GM23338 (cell line): ENCODE data around the gene MCC. TPM values are rescaled to one million over a fixed set of nuclear protein-coding genes. Genes with fewer than 3 reads are reported as not detected.

Experiments used
- ATAC-seq: fragments of 200-7000 bp; cut with Tn5 transposase; 3 replicates; pipeline ENCODE4 v1.9.1; 2020
- DNase-seq: peaks from one replicate; pipeline ENCODE4 v3.0.0-alpha.2; 2015; ENCODE audit warnings: low spot score
- H2AFZ ChIP-seq: fragments of 200-600 bp; sonication (generic); 2 replicates; pipeline ENCODE4 v1.8.0; 2016; ENCODE audit warnings: antibody characterized with exemption, mild to moderate bottlenecking, moderate library complexity
- H3F3A ChIP-seq: fragments of 200-600 bp; sonication (generic); replicated peaks from 2 replicates; pipeline ENCODE4 v1.8.0; 2017; ENCODE audit warnings: antibody characterized with exemption, mixed run types, low read depth
- H3K27ac ChIP-seq: fragments of 200-600 bp; sonication (generic); 2 replicates; pipeline ENCODE4 v1.6.1; 2016; ENCODE audit warnings: low read depth
- H3K27me3 ChIP-seq: fragments of 200-600 bp; sonication (generic); 2 replicates; pipeline ENCODE4 v1.8.0; 2016; ENCODE audit warnings: mild to moderate bottlenecking, mixed run types, moderate library complexity; ENCODE audit not compliant: insufficient read depth
- H3K36me3 ChIP-seq: fragments of 200-600 bp; sonication (generic); 2 replicates; pipeline ENCODE4 v1.8.0; 2016; ENCODE audit warnings: mild to moderate bottlenecking; ENCODE audit not compliant: insufficient read depth
- H3K4me1 ChIP-seq: fragments of 200-600 bp; sonication (generic); 2 replicates; pipeline ENCODE4 v1.8.0; 2016; ENCODE audit warnings: mild to moderate bottlenecking, moderate library complexity; ENCODE audit not compliant: insufficient read depth
- H3K4me2 ChIP-seq: fragments of 200-600 bp; sonication (generic); 2 replicates; pipeline ENCODE4 v1.7.1; 2017; ENCODE audit warnings: mixed run types
- H3K4me3 ChIP-seq: fragments of 200-600 bp; sonication (generic); 2 replicates; pipeline ENCODE4 v1.6.1; 2016; ENCODE audit warnings: mixed run types
- H3K79me2 ChIP-seq: fragments of 200-600 bp; sonication (generic); replicated peaks from 2 replicates; pipeline ENCODE4 v1.8.0; 2017; ENCODE audit warnings: mild to moderate bottlenecking; ENCODE audit not compliant: insufficient read depth
- H3K9me2 ChIP-seq: fragments of 200-600 bp; sonication (generic); 2 replicates; pipeline ENCODE4 v1.8.0; 2017; ENCODE audit not compliant: insufficient read depth
- H4K20me1 ChIP-seq: fragments of 200-600 bp; sonication (generic); replicated peaks from 2 replicates; pipeline ENCODE4 v1.8.0; 2017; ENCODE audit warnings: mild to moderate bottlenecking; ENCODE audit not compliant: insufficient read depth
- H3K27ac Mint-ChIP-seq: 2 replicates; pipeline ENCODE4 v1.8.0; 2020; ENCODE audit warnings: inconsistent platforms, mild to moderate bottlenecking, moderate library complexity, mixed read lengths
- H3K27me3 Mint-ChIP-seq: 3 replicates; pipeline ENCODE4 v1.8.0; 2022; ENCODE audit warnings: low read depth, mild to moderate bottlenecking, moderate library complexity, mixed read lengths, inconsistent platforms; ENCODE audit not compliant: insufficient read depth, poor library complexity
- H3K36me3 Mint-ChIP-seq: 3 replicates; pipeline ENCODE4 v1.8.0; 2021; ENCODE audit warnings: low read depth, mild to moderate bottlenecking, inconsistent platforms, moderate library complexity, mixed read lengths
- H3K4me1 Mint-ChIP-seq: 3 replicates; pipeline ENCODE4 v1.8.0; 2020; ENCODE audit warnings: mild to moderate bottlenecking, inconsistent platforms, mixed read lengths
- H3K4me3 Mint-ChIP-seq: 3 replicates; pipeline ENCODE4 v1.8.0; 2021; ENCODE audit warnings: moderate library complexity, mild to moderate bottlenecking, inconsistent platforms, mixed read lengths
- H3K9me3 Mint-ChIP-seq: 3 replicates; pipeline ENCODE4 v1.8.0; 2020; ENCODE audit warnings: moderate library complexity, mild to moderate bottlenecking, inconsistent platforms, mixed read lengths
- CREB1 ChIP-seq: fragments of 250-450 bp; sonication (Bioruptor Pico); IDR thresholded peaks from 2 replicates; pipeline ENCODE4 v1.5.0; 2020; ENCODE audit warnings: low read depth, mild to moderate bottlenecking, moderate library complexity
- EZH2phosphoT487 ChIP-seq: fragments of 200-600 bp; sonication (generic); IDR thresholded peaks from one replicate; pipeline ENCODE4 v1.8.1; 2018; ENCODE audit warnings: antibody characterized with exemption; ENCODE audit not compliant: unreplicated experiment
- JUNB ChIP-seq: IDR thresholded peaks from one replicate; pipeline ENCODE4 v1.6.1; 2016; ENCODE audit warnings: antibody characterized with exemption; ENCODE audit not compliant: unreplicated experiment
- NANOG ChIP-seq: IDR thresholded peaks from 2 replicates; pipeline ENCODE4 v1.6.1; 2016; ENCODE audit warnings: antibody characterized with exemption, borderline replicate concordance
- POLR2AphosphoS5 ChIP-seq: IDR thresholded peaks from 2 replicates; pipeline ENCODE4 v1.6.1; 2016; ENCODE audit warnings: antibody characterized with exemption, low read depth
- STAT1 ChIP-seq: IDR thresholded peaks from one replicate; pipeline ENCODE4 v1.6.1; 2016; ENCODE audit warnings: antibody characterized with exemption; ENCODE audit not compliant: unreplicated experiment
- ZNF114 ChIP-seq: fragments of 250-450 bp; sonication (Bioruptor Pico); IDR thresholded peaks from 2 replicates; pipeline ENCODE4 v1.5.0; 2020; ENCODE audit warnings: mild to moderate bottlenecking, moderate library complexity
- ZNF331 ChIP-seq: fragments of 250-450 bp; sonication (Bioruptor Pico); IDR thresholded peaks from 2 replicates; pipeline ENCODE4 v1.5.0; 2020; ENCODE audit warnings: low read depth, mild to moderate bottlenecking, moderate library complexity
- polyA plus RNA-seq: library from polyadenylated mRNA; unstranded; fragments of >200 nt; fragmentation: Nextera tagmentation; extraction: Ambion mirVana; gene quantifications from 2 replicates; pipeline ENCODE4 v1.2.1, GENCODE V29; 2016
- total RNA-seq: library from RNA; depleted of rRNA; stranded (reverse); fragments of >200 nt; shearing (Covaris generic); gene quantifications from 2 replicates; pipeline ENCODE4 v1.2.3, GENCODE V29; 2014
- TF ChIP-seq, protein P1 (sequence below): IDR thresholded peaks from 2 replicates; pipeline ENCODE4 v1.6.1; 2016; ENCODE audit warnings: antibody characterized with exemption
- TF ChIP-seq, protein P2 (sequence below): IDR thresholded peaks from one replicate; pipeline ENCODE4 v1.6.1; 2018; ENCODE audit warnings: antibody characterized with exemption; ENCODE audit not compliant: unreplicated experiment

The MCC gene
- total and polyA plus RNA-seq, 2 experiments from 2014 or later = 3.8 to 10.1 TPM

DNA sequence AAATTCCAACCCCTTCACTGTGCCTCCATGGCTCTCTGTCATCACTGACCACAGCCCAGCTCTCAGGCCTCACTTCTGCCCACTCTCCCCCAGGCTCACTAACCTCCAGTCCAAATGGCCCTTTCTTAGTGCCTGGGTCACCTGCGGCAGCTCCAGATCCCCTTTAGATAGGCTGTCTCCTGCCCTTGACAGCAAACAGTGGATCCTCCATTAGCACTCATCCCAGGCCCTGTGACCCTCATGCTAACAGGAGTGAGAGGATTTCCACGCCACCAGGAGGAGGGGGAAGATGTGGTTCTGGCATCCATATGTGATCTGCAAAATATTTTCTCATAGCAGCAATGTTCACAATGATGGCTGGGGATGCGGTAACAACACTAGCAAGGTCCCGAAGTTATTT lies 372.3 kb downstream of the MCC start:
- H3K4me1 Mint-ChIP-seq = no peaks in the 10 kb centered on the region; the same call in 2 of the 3 replicates

DNA sequence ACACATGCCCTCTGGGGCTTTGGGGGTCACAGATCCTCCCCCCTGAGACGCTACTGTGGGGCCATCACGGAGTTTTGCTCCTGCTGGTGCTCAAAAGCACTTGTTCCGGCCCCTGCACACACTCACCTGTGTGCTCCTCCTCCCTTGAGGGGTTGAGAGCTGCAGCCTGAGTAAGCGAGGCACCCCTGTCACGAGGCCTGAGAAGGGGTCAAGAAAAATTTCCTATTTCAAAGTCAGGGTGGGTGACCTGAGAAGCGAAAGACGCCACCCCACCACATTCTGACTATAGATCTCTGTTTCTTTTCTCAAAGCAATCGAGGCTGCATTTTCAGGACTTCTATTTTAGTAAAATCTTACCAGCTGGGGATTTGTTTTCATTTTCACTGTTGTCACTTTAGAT lies 373.2 kb downstream of the MCC start:
- Mint-ChIP-seq H3K4me3 (no peak overlapping the region), H3K27me3 (peaks cover 2% of the 10 kb centered on the region), H3K36me3 (peaks cover 21% of the 10 kb centered on the region), H3K9me3 (peaks cover 16% of the 10 kb centered on the region; the same call in 2 of the 3 replicates), H3K4me1 (no peaks in the 10 kb centered on the region; the same call in 2 of the 3 replicates), H3K27ac (no peak overlapping the region)
- no peaks in the 10 kb centered on the region for H3K27me3 ChIP-seq
- H3K4me1 ChIP-seq = no peaks in the 10 kb centered on the region
- no peak overlapping the region for H3K4me2 ChIP-seq
- no peak for TF ChIP-seq ZNF114 (CRISPR knock-in tag)
- TF ChIP-seq, protein P1, sequence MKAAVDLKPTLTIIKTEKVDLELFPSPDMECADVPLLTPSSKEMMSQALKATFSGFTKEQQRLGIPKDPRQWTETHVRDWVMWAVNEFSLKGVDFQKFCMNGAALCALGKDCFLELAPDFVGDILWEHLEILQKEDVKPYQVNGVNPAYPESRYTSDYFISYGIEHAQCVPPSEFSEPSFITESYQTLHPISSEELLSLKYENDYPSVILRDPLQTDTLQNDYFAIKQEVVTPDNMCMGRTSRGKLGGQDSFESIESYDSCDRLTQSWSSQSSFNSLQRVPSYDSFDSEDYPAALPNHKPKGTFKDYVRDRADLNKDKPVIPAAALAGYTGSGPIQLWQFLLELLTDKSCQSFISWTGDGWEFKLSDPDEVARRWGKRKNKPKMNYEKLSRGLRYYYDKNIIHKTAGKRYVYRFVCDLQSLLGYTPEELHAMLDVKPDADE = no peak
- H2AFZ ChIP-seq = no peak overlapping the region
- no peaks in the 10 kb centered on the region for H3K9me2 ChIP-seq
- H3K36me3 ChIP-seq = no peaks in the 10 kb centered on the region
- no peak for DNase-seq
- no peak for ATAC-seq
- H3F3A ChIP-seq = no peaks in the 10 kb centered on the region
- H3K79me2 ChIP-seq = no peaks in the 10 kb centered on the region
- no peaks in the 10 kb centered on the region for H4K20me1 ChIP-seq
- no peak overlapping the region for H3K4me3 ChIP-seq
- no peak overlapping the region for H3K27ac ChIP-seq

More for the DNA sequence above, 372.3 kb downstream of the MCC start:
- H4K20me1 ChIP-seq = no peaks in the 10 kb centered on the region
- peaks cover 16% of the 10 kb centered on the region; the same call in 2 of the 3 replicates for H3K9me3 Mint-ChIP-seq
- no peaks in the 10 kb centered on the region for H3K9me2 ChIP-seq
- H3K27ac ChIP-seq = no peak overlapping the region
- TF ChIP-seq STAT1 (no peak), POLR2AphosphoS5 (no peak)
- TF ChIP-seq, protein P2, sequence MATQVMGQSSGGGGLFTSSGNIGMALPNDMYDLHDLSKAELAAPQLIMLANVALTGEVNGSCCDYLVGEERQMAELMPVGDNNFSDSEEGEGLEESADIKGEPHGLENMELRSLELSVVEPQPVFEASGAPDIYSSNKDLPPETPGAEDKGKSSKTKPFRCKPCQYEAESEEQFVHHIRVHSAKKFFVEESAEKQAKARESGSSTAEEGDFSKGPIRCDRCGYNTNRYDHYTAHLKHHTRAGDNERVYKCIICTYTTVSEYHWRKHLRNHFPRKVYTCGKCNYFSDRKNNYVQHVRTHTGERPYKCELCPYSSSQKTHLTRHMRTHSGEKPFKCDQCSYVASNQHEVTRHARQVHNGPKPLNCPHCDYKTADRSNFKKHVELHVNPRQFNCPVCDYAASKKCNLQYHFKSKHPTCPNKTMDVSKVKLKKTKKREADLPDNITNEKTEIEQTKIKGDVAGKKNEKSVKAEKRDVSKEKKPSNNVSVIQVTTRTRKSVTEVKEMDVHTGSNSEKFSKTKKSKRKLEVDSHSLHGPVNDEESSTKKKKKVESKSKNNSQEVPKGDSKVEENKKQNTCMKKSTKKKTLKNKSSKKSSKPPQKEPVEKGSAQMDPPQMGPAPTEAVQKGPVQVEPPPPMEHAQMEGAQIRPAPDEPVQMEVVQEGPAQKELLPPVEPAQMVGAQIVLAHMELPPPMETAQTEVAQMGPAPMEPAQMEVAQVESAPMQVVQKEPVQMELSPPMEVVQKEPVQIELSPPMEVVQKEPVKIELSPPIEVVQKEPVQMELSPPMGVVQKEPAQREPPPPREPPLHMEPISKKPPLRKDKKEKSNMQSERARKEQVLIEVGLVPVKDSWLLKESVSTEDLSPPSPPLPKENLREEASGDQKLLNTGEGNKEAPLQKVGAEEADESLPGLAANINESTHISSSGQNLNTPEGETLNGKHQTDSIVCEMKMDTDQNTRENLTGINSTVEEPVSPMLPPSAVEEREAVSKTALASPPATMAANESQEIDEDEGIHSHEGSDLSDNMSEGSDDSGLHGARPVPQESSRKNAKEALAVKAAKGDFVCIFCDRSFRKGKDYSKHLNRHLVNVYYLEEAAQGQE = no peak
- no peak for DNase-seq
- H3K27me3 ChIP-seq = no peaks in the 10 kb centered on the region
- ATAC-seq = no peak
- H3K36me3 Mint-ChIP-seq = peaks cover 21% of the 10 kb centered on the region
- no peak overlapping the region for H2AFZ ChIP-seq
- H3K4me2 ChIP-seq = no peak overlapping the region
- H3K4me3 ChIP-seq = no peak overlapping the region
- H3K4me3 Mint-ChIP-seq = no peak overlapping the region
- H3K27me3 Mint-ChIP-seq = peaks cover 2% of the 10 kb centered on the region
- H3F3A ChIP-seq = no peaks in the 10 kb centered on the region
- no peaks in the 10 kb centered on the region for H3K36me3 ChIP-seq
- H3K27ac Mint-ChIP-seq = no peak overlapping the region
- H3K4me1 ChIP-seq = no peaks in the 10 kb centered on the region
- H3K79me2 ChIP-seq = no peaks in the 10 kb centered on the region

DNA sequence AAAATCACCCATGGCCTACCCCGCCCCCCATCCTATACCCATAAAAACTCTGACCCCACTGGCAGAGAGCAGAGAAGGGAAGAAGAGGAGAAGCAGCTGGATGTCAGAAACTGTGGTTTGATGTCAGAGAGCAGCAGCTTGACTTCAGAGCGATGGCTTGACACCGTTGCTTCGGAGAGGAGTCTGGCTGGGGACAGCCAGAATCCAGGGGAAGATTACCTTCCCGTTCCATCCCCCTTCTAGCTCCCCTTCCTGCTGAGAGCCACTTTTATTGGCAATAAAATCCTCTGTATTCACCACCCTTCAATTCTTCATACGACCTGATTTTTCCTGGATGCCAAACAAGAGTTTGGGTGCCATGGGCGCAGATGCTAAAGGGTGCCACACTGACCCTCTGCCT lies 373.7 kb downstream of the MCC start:
- DNase-seq (no peak), ATAC-seq (no peak)
- H3K27ac ChIP-seq = no peak overlapping the region
- H2AFZ ChIP-seq = no peak overlapping the region
- Mint-ChIP-seq H3K4me1 (no peaks in the 10 kb centered on the region; the same call in 2 of the 3 replicates), H3K27ac (no peak overlapping the region), H3K27me3 (peaks cover 2% of the 10 kb centered on the region), H3K4me3 (no peak overlapping the region), H3K36me3 (peaks cover 21% of the 10 kb centered on the region), H3K9me3 (peaks cover 16% of the 10 kb centered on the region; the same call in 2 of the 3 replicates)
- no peaks in the 10 kb centered on the region for H3K4me1 ChIP-seq
- H4K20me1 ChIP-seq = no peaks in the 10 kb centered on the region
- H3K79me2 ChIP-seq = no peaks in the 10 kb centered on the region
- H3K36me3 ChIP-seq = no peaks in the 10 kb centered on the region
- H3K9me2 ChIP-seq = no peaks in the 10 kb centered on the region
- no peak overlapping the region for H3K4me2 ChIP-seq
- H3K27me3 ChIP-seq = no peaks in the 10 kb centered on the region
- no peak overlapping the region for H3K4me3 ChIP-seq
- H3F3A ChIP-seq = no peaks in the 10 kb centered on the region
- TF ChIP-seq POLR2AphosphoS5 = no peak
- no peak for TF ChIP-seq JUNB
- TF ChIP-seq EZH2phosphoT487 = no peak
- TF ChIP-seq, protein P1 = no peak
- TF ChIP-seq ZNF331 (CRISPR knock-in tag) = no peak
- TF ChIP-seq NANOG = no peak
- TF ChIP-seq CREB1 (CRISPR knock-in tag) = no peak
- TF ChIP-seq, protein P2 = no peak
